WERI-Rb-1 (cell line): Measurements from ENCODE around the gene DNAH8.
A peak's percentile ranks its signal among the peaks of the same experiment; 100 is the strongest.

ENCODE experiments used
- DNase-seq: peaks from one replicate; pipeline ENCODE4 v3.0.0-alpha.2; 2020
- H3K27ac ChIP-seq: fragments of 250-450 bp; sonication (Bioruptor Pico); 2 replicates; pipeline ENCODE4 v1.5.1; 2020; ENCODE audit warnings: mild to moderate bottlenecking, moderate library complexity
- H3K27me3 ChIP-seq: fragments of 250-450 bp; sonication (Bioruptor Pico); 2 replicates; pipeline ENCODE4 v1.5.1; 2021; ENCODE audit warnings: mild to moderate bottlenecking, low read depth, moderate library complexity; ENCODE audit not compliant: insufficient read depth, severe bottlenecking
- H3K36me3 ChIP-seq: fragments of 250-450 bp; sonication (Bioruptor Pico); 2 replicates; pipeline ENCODE4 v1.5.1; 2020; ENCODE audit warnings: mild to moderate bottlenecking, moderate library complexity
- H3K4me3 ChIP-seq: 2 replicates; pipeline ENCODE4 v1.5.1; 2011; ENCODE audit warnings: low read depth, mild to moderate bottlenecking, control low read depth, low read length
- H3K9me3 ChIP-seq: fragments of 250-450 bp; sonication (Bioruptor Pico); 2 replicates; pipeline ENCODE4 v1.5.1; 2021; ENCODE audit warnings: mild to moderate bottlenecking, moderate library complexity; ENCODE audit not compliant: severe bottlenecking
- CTCF ChIP-seq: IDR thresholded peaks from 2 replicates; pipeline ENCODE4 v1.5.1; 2011; ENCODE audit warnings: low read depth, mild to moderate bottlenecking, control low read depth, inconsistent platforms, low read length

The DNAH8 gene

DNA sequence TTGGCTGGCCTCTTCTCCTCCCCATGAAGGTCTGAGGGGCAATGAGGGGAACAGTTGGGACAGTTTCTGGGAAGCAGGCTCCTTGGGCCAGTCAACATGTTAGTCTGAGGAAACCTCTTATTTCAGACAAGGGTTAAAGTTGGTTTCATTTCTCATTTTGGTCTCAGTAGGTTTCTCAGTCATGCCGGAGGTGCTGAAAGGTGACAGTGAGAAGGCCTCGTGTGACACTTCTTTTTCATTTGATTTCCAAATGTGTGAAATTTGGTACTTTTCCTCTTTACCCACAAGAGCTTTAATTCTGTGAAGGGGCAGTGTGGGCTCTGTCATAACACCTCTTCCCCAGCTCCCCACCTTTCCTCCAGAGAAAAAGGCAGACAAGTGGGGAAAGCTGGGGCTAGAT is 326.0 kb downstream of the DNAH8 start:
- H3K36me3 ChIP-seq, result no peaks in the 10 kb centered on the region
- no peak for DNase-seq
- H3K4me3 ChIP-seq, result no peak overlapping the region
- no peaks in the 10 kb centered on the region for H3K9me3 ChIP-seq
- no peaks in the 10 kb centered on the region for H3K27me3 ChIP-seq
- no peak overlapping the region for H3K27ac ChIP-seq
- TF ChIP-seq CTCF, result no peak

GRCh38 chr6:39043776-39044175 is 328.7 kb downstream of the DNAH8 start:
- no peak for TF ChIP-seq CTCF
- no peak overlapping the region for H3K27ac ChIP-seq
- H3K4me3 ChIP-seq, result no peak overlapping the region
- no peak for DNase-seq
- no peaks in the 10 kb centered on the region for H3K9me3 ChIP-seq
- no peaks in the 10 kb centered on the region for H3K36me3 ChIP-seq
- H3K27me3 ChIP-seq, result no peaks in the 10 kb centered on the region

GRCh38 chr6:39044181-39044580 is 329.1 kb downstream of the DNAH8 start:
- no peak for DNase-seq
- no peak for TF ChIP-seq CTCF
- no peaks in the 10 kb centered on the region for H3K36me3 ChIP-seq
- H3K27me3 ChIP-seq, result no peaks in the 10 kb centered on the region
- no peaks in the 10 kb centered on the region for H3K9me3 ChIP-seq
- no peak overlapping the region for H3K4me3 ChIP-seq
- no peak overlapping the region for H3K27ac ChIP-seq

DNA sequence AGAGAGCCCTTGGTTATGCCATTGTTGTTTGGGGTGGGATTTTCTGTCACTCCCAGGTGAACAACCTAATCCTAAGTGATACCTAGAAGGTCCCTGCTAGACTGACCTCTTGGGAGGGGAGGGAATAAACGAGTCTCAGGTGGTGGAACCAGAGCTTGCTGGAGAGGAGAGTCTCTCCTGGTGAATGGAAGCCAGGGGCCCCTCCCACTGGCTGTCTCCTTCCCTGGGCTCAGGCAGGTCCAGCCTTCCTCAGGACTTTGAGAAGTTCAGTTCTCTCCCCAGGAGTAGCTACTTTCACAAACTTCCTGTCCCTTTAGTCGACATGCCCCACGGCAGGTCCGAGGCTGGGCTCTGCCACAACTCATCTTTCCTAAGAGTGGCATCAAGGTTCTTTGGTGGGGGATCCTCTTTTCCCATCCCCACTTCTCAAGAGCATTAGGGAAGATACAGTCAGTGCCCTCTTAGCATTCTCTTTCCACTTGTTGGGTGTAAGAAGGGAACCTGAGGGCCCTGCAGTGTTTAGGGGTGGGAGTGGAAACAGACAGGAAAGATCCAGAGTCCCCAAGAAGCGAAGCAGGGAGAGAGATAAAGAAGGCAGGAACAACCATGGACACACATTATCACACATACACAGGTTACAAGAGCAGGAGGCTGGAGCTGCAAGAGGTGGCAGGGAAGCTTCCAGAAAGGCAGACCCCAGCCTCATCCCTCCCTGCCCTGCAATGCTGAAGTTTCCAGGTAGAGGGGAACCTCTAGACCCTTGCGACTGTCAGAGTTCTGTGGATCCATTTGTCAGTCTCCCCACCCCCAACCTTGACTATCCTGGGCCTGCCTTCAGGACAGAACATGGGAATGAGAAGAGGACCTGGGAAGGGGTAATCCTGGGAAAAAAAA is 332.6 kb downstream of the DNAH8 start:
- TF ChIP-seq CTCF, result no peak
- H3K9me3 ChIP-seq, result no peaks in the 10 kb centered on the region
- H3K27me3 ChIP-seq, result no peaks in the 10 kb centered on the region
- DNase-seq, result no peak
- H3K27ac ChIP-seq, result no peak overlapping the region
- no peak overlapping the region for H3K4me3 ChIP-seq
- no peaks in the 10 kb centered on the region for H3K36me3 ChIP-seq

- TF ChIP-seq CTCF, result no peak
These were observed 333.6 kb downstream of the DNAH8 start, which contains the start of gene GLP1R for GRCh38 chr6:39048481-39049399. GLP1R (plus strand) TSS chr6:39048781; CDS start chr6:39048841, 60 bp downstream.

More at GRCh38 chr6:39048481-39049399, 333.6 kb downstream of the DNAH8 start, which contains the start of gene GLP1R:
- no peak for DNase-seq
- peak within 1 kb of the TSS; percentile 26 for H3K4me3 ChIP-seq
- H3K9me3 ChIP-seq, result no peaks in the 10 kb centered on the region
- no peaks in the 10 kb centered on the region for H3K27me3 ChIP-seq
- H3K27ac ChIP-seq, result no peak within 1 kb of the TSS
- H3K36me3 ChIP-seq, result no peaks in the 10 kb centered on the region
